ENCODE results near the gene LMLN.

The LMLN gene

DNA sequence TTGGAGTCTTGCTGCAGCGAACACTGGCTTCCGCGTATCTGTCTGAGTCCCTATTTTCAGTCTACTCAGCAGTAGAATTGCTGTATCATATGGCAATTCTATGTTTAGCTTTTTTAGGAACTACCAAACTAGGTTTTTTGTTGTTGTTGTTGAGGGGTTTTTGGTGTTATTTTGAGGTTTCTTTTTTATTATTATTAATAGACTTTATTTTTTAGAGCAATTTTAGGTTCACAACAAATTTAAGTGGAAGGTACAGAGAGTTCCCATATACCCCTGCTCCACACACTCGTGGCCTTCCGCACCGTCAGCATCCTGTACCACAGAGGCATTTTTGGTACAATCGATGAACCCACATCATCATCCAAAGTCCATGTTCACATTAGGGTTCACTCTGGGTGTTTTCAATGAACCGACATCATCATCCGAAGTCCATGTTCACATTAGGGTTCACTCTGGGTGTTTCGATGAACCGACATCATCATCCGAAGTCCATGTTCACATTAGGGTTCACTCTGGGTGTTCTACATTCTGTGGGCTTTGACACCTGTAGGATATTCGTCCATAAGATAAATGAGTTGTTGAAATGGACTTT lies 67.9 kb downstream of the LMLN start:
- DNase-seq (ENCODE audit: low read depth): no peak
- no peak overlapping the region for H3K4me3 ChIP-seq (ENCODE audit: low read length)
- TF ChIP-seq, protein P1, sequence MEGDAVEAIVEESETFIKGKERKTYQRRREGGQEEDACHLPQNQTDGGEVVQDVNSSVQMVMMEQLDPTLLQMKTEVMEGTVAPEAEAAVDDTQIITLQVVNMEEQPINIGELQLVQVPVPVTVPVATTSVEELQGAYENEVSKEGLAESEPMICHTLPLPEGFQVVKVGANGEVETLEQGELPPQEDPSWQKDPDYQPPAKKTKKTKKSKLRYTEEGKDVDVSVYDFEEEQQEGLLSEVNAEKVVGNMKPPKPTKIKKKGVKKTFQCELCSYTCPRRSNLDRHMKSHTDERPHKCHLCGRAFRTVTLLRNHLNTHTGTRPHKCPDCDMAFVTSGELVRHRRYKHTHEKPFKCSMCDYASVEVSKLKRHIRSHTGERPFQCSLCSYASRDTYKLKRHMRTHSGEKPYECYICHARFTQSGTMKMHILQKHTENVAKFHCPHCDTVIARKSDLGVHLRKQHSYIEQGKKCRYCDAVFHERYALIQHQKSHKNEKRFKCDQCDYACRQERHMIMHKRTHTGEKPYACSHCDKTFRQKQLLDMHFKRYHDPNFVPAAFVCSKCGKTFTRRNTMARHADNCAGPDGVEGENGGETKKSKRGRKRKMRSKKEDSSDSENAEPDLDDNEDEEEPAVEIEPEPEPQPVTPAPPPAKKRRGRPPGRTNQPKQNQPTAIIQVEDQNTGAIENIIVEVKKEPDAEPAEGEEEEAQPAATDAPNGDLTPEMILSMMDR (conservative IDR thresholded peaks at IDR 0.05; ENCODE audit: low read depth, low read length): no peak

DNA sequence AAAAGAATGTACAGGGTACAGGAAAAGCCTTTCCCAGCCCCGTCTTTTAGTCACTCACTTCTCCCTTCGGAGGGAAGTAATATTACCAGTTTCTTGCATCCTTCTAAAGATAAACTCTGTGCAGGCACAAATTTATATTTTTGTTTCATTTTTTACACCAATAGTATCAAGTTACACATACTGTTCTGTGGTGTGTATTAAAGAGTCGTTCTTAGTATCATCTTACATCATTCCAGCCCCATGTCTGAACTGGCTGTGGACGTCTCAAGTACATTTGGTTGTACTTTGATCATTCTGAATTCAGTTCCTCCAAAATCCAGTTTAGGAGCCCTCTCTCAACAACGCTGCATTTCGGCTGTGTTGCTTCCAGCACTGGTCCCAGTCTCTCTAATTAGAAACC lies 68.7 kb downstream of the LMLN start:
- no peak for DNase-seq (ENCODE audit: low read depth)
- no peak overlapping the region for H3K4me3 ChIP-seq (ENCODE audit: low read length)
- TF ChIP-seq, protein P1 (conservative IDR thresholded peaks at IDR 0.05; ENCODE audit: low read depth, low read length): no peak

DNA sequence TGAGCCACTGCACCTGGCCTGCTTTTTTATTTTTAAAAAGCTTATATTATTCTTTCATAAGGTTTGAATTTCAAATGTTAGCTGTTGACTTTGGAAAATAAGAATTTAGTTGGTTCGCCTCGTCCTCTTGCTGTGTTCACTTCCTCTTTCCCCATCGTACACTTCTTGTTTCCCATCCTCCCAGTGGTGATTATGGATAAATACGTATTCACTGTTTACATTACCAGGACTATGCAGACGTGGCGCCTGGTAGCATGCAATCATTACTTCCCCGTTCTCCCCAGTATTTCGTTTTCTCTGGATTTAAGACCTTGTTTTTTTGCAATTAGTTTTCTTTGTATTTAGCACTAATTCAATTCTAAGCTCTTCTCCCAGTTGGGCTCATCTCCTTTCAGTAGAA lies 70.1 kb downstream of the LMLN start:
- H3K4me3 ChIP-seq (ENCODE audit: low read length): no peak overlapping the region
- TF ChIP-seq, protein P1 (conservative IDR thresholded peaks at IDR 0.05; ENCODE audit: low read depth, low read length): no peak
- DNase-seq (ENCODE audit: low read depth): no peak

DNA sequence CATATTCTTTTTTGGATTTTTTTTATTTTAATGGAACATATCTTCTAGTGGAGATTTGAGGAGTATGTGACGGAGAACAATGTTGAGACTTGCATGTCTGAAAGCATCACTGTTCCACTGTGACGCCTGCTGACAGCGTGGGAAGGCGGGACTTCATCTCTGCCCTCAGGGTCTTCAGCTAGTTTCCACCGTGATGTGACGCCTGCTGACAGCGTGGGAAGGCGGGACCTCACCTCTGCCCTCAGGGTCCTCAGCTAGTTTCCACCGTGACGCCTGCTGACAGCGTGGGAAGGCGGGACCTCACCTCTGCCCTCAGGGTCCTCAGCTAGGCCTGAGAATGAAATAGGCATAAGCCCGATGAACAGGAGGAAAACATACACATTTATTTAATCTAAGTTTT lies 70.7 kb downstream of the LMLN start:
- DNase-seq (ENCODE audit: low read depth): no peak
- no peak overlapping the region for H3K4me3 ChIP-seq (ENCODE audit: low read length)
- TF ChIP-seq, protein P1 (conservative IDR thresholded peaks at IDR 0.05; ENCODE audit: low read depth, low read length): no peak

DNA sequence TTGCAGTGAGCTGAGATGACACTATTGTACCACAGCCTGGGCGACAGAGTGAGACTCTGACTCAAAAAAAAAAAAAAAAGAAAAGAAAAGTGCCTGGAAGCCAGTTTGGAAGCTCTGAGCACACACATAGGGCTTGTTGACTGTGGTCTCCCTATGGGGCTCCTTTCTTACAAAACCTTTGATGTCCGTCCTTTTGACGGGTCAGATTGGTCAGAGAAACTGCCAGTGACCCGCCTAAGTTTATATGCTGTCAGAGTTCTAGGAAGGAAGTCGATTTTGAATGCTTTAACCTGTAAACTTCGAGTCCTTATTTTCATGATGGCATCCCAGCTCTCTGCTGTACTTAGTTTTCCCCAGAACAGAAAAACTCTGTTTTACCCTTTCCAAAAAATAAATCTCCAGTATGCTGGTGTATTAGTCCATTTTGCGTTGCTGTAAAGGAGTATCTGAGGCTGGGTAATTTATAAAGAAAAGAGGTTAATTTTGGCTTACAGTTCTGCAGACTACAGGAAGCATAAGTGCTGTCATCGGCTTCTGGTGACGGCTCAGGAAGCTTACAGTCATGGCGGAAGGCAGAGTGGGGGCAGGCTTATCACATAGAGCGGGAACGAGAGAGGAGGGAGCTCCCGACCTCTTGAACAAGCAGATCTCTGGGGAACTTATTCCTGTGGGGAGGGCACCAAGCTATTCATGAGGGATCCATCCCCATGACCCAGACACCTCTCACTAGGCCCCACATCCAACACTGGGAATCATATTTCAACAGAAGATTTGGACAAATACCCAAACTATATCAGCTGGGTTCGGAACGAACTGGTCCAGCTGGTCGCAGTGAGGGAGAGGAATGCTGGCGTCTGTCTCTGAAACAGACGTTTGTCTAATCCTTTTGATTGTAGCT lies 72.3 kb downstream of the LMLN start:
- H3K4me3 ChIP-seq (ENCODE audit: low read length): no peak overlapping the region
- no peak for DNase-seq (ENCODE audit: low read depth)
- TF ChIP-seq, protein P1 (conservative IDR thresholded peaks at IDR 0.05; ENCODE audit: low read depth, low read length): no peak

DNA sequence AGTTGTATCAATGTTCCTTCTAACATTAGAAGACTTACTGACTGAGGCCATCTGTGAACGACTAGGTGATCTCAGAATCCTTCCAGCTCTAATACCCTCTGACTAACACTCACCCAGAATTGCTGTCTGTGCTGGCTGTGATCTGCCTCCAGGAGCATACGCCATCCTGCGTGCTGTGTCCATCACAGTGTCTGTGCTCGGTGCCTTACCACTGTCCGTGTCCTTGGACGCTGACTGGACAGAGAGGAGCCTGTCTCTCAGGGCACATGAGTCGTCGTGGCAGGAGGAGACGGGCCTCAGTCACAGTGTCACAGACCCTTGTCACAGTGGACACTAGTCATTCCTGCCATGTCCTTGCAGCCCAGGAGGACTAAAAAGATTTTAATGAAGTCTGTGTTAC lies 83.1 kb downstream of the LMLN start:
- TF ChIP-seq, protein P1 (conservative IDR thresholded peaks at IDR 0.05; ENCODE audit: low read depth, low read length): no peak
- H3K4me3 ChIP-seq (ENCODE audit: low read length): no peak overlapping the region
- DNase-seq (ENCODE audit: low read depth): no peak
